Measurements from ENCODE around the gene AP4M1. TPM values are rescaled to one million over a fixed set of nuclear protein-coding genes. Genes with fewer than 3 reads are reported as not detected.

AP4M1 gene
- polyA plus RNA-seq, 1 donor from 2014 or later = 100 TPM

- no peaks in the 10 kb centered on the region for H3K36me3 ChIP-seq (ENCODE audit: insufficient read depth, low read length)
- H3K27me3 ChIP-seq (ENCODE audit: insufficient read depth, low read depth, low read length) = no peaks in the 10 kb centered on the region
- no peak overlapping the region for H3K4me2 ChIP-seq (ENCODE audit: low read length)
- no peaks in the 10 kb centered on the region for H3F3A ChIP-seq (ENCODE audit: insufficient read depth, low read length, poor library complexity, severe bottlenecking)
- no peaks in the 10 kb centered on the region for H3K9me3 ChIP-seq (ENCODE audit: low read length)
- TF ChIP-seq MXI1 (conservative IDR thresholded peaks at IDR 0.05; ENCODE audit: poor library complexity, severe bottlenecking) (no peak), EZH2 (IDR thresholded peaks at IDR 0.05; ENCODE audit: borderline replicate concordance, insufficient read depth, low read length, poor library complexity, severe bottlenecking) (no peak), CTCF (IDR thresholded peaks at IDR 0.05; ENCODE audit: poor library complexity, severe bottlenecking) (no peak), TAF1 (IDR thresholded peaks at IDR 0.05; ENCODE audit: low read depth) (no peak), REST (IDR thresholded peaks at IDR 0.05; ENCODE audit: borderline replicate concordance) (no peak), SMC3 (conservative IDR thresholded peaks at IDR 0.05; ENCODE audit: poor library complexity) (no peak), RAD21 (conservative IDR thresholded peaks at IDR 0.05) (no peak), EP300 (conservative IDR thresholded peaks at IDR 0.05; ENCODE audit: poor library complexity, severe bottlenecking) (no peak), POLR2AphosphoS5 (IDR thresholded peaks at IDR 0.05) (no peak)
- no peak overlapping the region for H2AFZ ChIP-seq (ENCODE audit: low read depth, low read length)
- H3K79me2 ChIP-seq (replicated peaks; ENCODE audit: insufficient read depth, low read length) = peaks cover 14% of the 10 kb centered on the region
- H3K9ac ChIP-seq (ENCODE audit: low read length) = no peak overlapping the region
- no peak overlapping the region for H3K4me3 ChIP-seq (ENCODE audit: low read length)
- no peak overlapping the region for H3K27ac ChIP-seq (ENCODE audit: low read length)
- no peaks in the 10 kb centered on the region for H3K9me2 ChIP-seq (ENCODE audit: insufficient read depth, low read length)
- H4K20me1 ChIP-seq (ENCODE audit: insufficient read depth) = no peaks in the 10 kb centered on the region
These were observed 51.7 kb downstream of the AP4M1 start for GRCh38 chr7:100152937-100153666.

- no peak overlapping the region for H3K27ac ChIP-seq (ENCODE audit: low read length)
- no peak overlapping the region for H2AFZ ChIP-seq (ENCODE audit: low read depth, low read length)
- peaks cover 14% of the 10 kb centered on the region for H3K79me2 ChIP-seq (replicated peaks; ENCODE audit: insufficient read depth, low read length)
These were observed 52.5 kb downstream of the AP4M1 start for GRCh38 chr7:100153708-100154535.

More at GRCh38 chr7:100153708-100154535, 52.5 kb downstream of the AP4M1 start:
- Histone ChIP-seq H3F3A (ENCODE audit: insufficient read depth, low read length, poor library complexity, severe bottlenecking) (no peaks in the 10 kb centered on the region), H3K9ac (ENCODE audit: low read length) (no peak overlapping the region), H4K20me1 (ENCODE audit: insufficient read depth) (no peaks in the 10 kb centered on the region), H3K4me3 (ENCODE audit: low read length) (no peak overlapping the region), H3K27me3 (ENCODE audit: insufficient read depth, low read depth, low read length) (no peaks in the 10 kb centered on the region), H3K4me2 (ENCODE audit: low read length) (no peak overlapping the region), H3K9me2 (ENCODE audit: insufficient read depth, low read length) (no peaks in the 10 kb centered on the region), H3K36me3 (ENCODE audit: insufficient read depth, low read length) (no peaks in the 10 kb centered on the region), H3K9me3 (ENCODE audit: low read length) (no peaks in the 10 kb centered on the region)
- TF ChIP-seq REST (IDR thresholded peaks at IDR 0.05; ENCODE audit: borderline replicate concordance) (no peak), RAD21 (conservative IDR thresholded peaks at IDR 0.05) (no peak), MXI1 (conservative IDR thresholded peaks at IDR 0.05; ENCODE audit: poor library complexity, severe bottlenecking) (no peak), POLR2AphosphoS5 (IDR thresholded peaks at IDR 0.05) (no peak), CTCF (IDR thresholded peaks at IDR 0.05; ENCODE audit: poor library complexity, severe bottlenecking) (no peak), TAF1 (IDR thresholded peaks at IDR 0.05; ENCODE audit: low read depth) (no peak), SMC3 (conservative IDR thresholded peaks at IDR 0.05; ENCODE audit: poor library complexity) (no peak), EP300 (conservative IDR thresholded peaks at IDR 0.05; ENCODE audit: poor library complexity, severe bottlenecking) (no peak), EZH2 (IDR thresholded peaks at IDR 0.05; ENCODE audit: borderline replicate concordance, insufficient read depth, low read length, poor library complexity, severe bottlenecking) (no peak)
